B cell (primary cell): ENCODE results near the gene RPS14. TPM values are rescaled to one million over a fixed set of nuclear protein-coding genes. Genes with fewer than 3 reads are reported as not detected.

ENCODE experiments used
- ATAC-seq: fragments of 200-7000 bp; cut with Tn5 transposase; one replicate; pipeline ENCODE4 v1.10.0; 2021; ENCODE audit warnings: low read depth, mild to moderate bottlenecking, moderate number of reproducible peaks, moderate library complexity
- CTCF ChIA-PET: fragments of 350-600 bp; sonication (Branson Sonifier 250); formaldehyde crosslinking; loops from one replicate; lab custom pipeline; 2021; ENCODE audit warnings: antibody characterized with exemption, inconsistent platforms; lab: Charles Lee
- POLR2A ChIA-PET: fragments of 350-600 bp; sonication (Branson Sonifier 250); formaldehyde crosslinking; loops from one replicate; lab custom pipeline; 2021; ENCODE audit warnings: antibody characterized with exemption; lab: Charles Lee
- DNase-seq: peaks from one replicate; pipeline ENCODE4 v3.0.0; 2013
- H2AFZ ChIP-seq: 2 replicates; pipeline ENCODE4 v1.6.1; 2012; ENCODE audit warnings: mild to moderate bottlenecking, low read depth, low read length; ENCODE audit not compliant: insufficient read depth, poor library complexity, severe bottlenecking
- H3K27ac ChIP-seq, 2 donors: 1 replicate in 1 of 2; 2 replicates in 1 of 2; pipeline ENCODE4 v1.5.1; 2012 to 2013; ENCODE audit warnings: low read length in 2 of 2, mild to moderate bottlenecking in 2 of 2, moderate library complexity in 1 of 2
- H3K27me3 ChIP-seq, 4 experiments: fragments of 200-600 bp in 1 of 4; sonication (generic) in 1 of 4; replicated peaks in 1 of 4; 1 replicate in 2 of 4; 2 replicates in 2 of 4; pipeline versions ENCODE4 v1.6.1 to v1.7.0; 2013 to 2016; ENCODE audit warnings: low read length in 3 of 4, mild to moderate bottlenecking in 2 of 4, mixed read lengths in 1 of 4, moderate library complexity in 1 of 4; ENCODE audit not compliant: insufficient read depth in 4 of 4, control insufficient read depth in 3 of 4; ENCODE audit errors: control extremely low read depth in 1 of 4
- H3K36me3 ChIP-seq, 2 experiments: replicated peaks in 1 of 2; 1 replicate in 1 of 2; 2 replicates in 1 of 2; pipeline versions ENCODE4 v1.6.1 to v1.7.1; 2013; ENCODE audit warnings: low read length in 1 of 2; ENCODE audit not compliant: insufficient read depth in 2 of 2, control insufficient read depth in 1 of 2; ENCODE audit errors: control extremely low read depth in 1 of 2, extremely low read depth in 1 of 2
- H3K4me1 ChIP-seq, 2 donors: fragments of 200-600 bp in 1 of 2; sonication (generic) in 1 of 2; 1 replicate in 1 of 2; 2 replicates in 1 of 2; pipeline versions ENCODE4 v1.5.1 to v1.6.1; 2013 to 2017; ENCODE audit warnings: low read length in 2 of 2; ENCODE audit not compliant: control insufficient read depth in 2 of 2, insufficient read depth in 2 of 2
- H3K4me2 ChIP-seq: replicated peaks from 2 replicates; pipeline ENCODE3; 2012; ENCODE audit warnings: mild to moderate bottlenecking, low read depth, low read length; ENCODE audit not compliant: poor library complexity, severe bottlenecking
- H3K4me3 ChIP-seq, 5 experiments: fragments of 200-600 bp in 1 of 5; sonication (generic) in 1 of 5; 1 replicate in 3 of 5; 2 replicates in 2 of 5; pipeline versions ENCODE4 v1.5.1 to v1.7.0; 2011 to 2016; ENCODE audit warnings: low read length in 4 of 5, mild to moderate bottlenecking in 4 of 5, low read depth in 2 of 5, control low read depth in 1 of 5, moderate library complexity in 1 of 5; ENCODE audit not compliant: insufficient read depth in 1 of 5; ENCODE audit errors: control extremely low read depth in 1 of 5, extremely low read depth in 1 of 5
- H3K79me2 ChIP-seq: fragments of 200-600 bp; sonication (generic); one replicate; pipeline ENCODE4 v1.6.0; 2016; ENCODE audit warnings: low read length; ENCODE audit not compliant: control insufficient read depth, insufficient read depth
- H3K9ac ChIP-seq: fragments of 200-600 bp; sonication (generic); 2 replicates; pipeline ENCODE4 v1.6.1; 2017; ENCODE audit warnings: mild to moderate bottlenecking, low read length, moderate library complexity
- H3K9me3 ChIP-seq, 3 donors: one replicate each; pipeline versions ENCODE4 v1.6.1 to v1.7.1; 2013; ENCODE audit warnings: low read length in 2 of 3; ENCODE audit not compliant: control insufficient read depth in 2 of 3, insufficient read depth in 1 of 3; ENCODE audit errors: control extremely low read depth in 1 of 3
- H4K20me1 ChIP-seq: 2 replicates; pipeline ENCODE4 v1.6.0; 2012; ENCODE audit warnings: mild to moderate bottlenecking, low read length; ENCODE audit not compliant: insufficient read depth, control insufficient read depth, poor library complexity, severe bottlenecking
- H3K27ac Mint-ChIP-seq: one replicate; pipeline ENCODE4 v1.8.0; 2021; ENCODE audit warnings: mixed read lengths
- H3K27me3 Mint-ChIP-seq: one replicate; pipeline ENCODE4 v1.8.0; 2021; ENCODE audit warnings: mixed read lengths
- H3K4me1 Mint-ChIP-seq: one replicate; pipeline ENCODE4 v1.8.0; 2021; ENCODE audit warnings: mixed read lengths
- H3K4me3 Mint-ChIP-seq: one replicate; pipeline ENCODE4 v1.8.0; 2021; ENCODE audit warnings: mixed read lengths
- H3K9me3 Mint-ChIP-seq: one replicate; pipeline ENCODE4 v1.8.0; 2022; ENCODE audit warnings: mixed read lengths; ENCODE audit not compliant: insufficient read depth
- CTCF ChIP-seq: fragments of 200-600 bp; IDR thresholded peaks from one replicate; pipeline ENCODE4 v1.8.0; 2022; ENCODE audit warnings: antibody characterized with exemption, mild to moderate bottlenecking
- EZH2 ChIP-seq: IDR thresholded peaks from 2 replicates; pipeline ENCODE4 v1.6.1; 2012; ENCODE audit warnings: borderline replicate concordance, low read depth, mild to moderate bottlenecking, moderate library complexity, low read length; ENCODE audit not compliant: insufficient read depth, poor library complexity, severe bottlenecking
- WGBS: methylation state at CpG from one replicate; pipeline ENCODE4 v1.1.5; 2013; ENCODE audit warnings: missing lambda C conversion rate; ENCODE audit not compliant: insufficient coverage; 5-methylcytosine and 5-hydroxymethylcytosine counted together
- intact Hi-C: fragments of 100-400 bp; cut with micrococcal nuclease; formaldehyde crosslinking; loops from one replicate; pipeline ENCODE4 v1.10.0; 2022
- polyA plus RNA-seq: library from polyadenylated mRNA; depleted of rRNA; stranded (reverse); fragments of >200 nt; gene quantifications from 2 replicates; pipeline ENCODE4 v1.2.3, GENCODE V29; 2012
- total RNA-seq, 2 donors: library from RNA; stranded (reverse); fragments of 120-200 nt in 1 of 2; gene quantifications; 1 replicate in 1 of 2; 2 replicates in 1 of 2; pipeline versions ENCODE4 v1.2.3 to v1.2.4, GENCODE V29; 2013 to 2022

The RPS14 gene
- total and polyA plus RNA-seq, 2 donors (not counting 1 experiment from before 2014, with no cell fraction given), result 3,740 to 6,881 TPM

- ATAC-seq, result peak; percentile 4
- intact Hi-C loops, result loop anchor here (1.0 to 10.0 kb wide), 7 partner anchors 12 to 1362 kb away; partner anchors contain the start of genes G3BP1, RPS14, SLC26A2 and TCOF1
- H3K4me1 Mint-ChIP-seq, result peaks cover 68% of the 10 kb centered on the region
These were observed 39.7 kb downstream of the RPS14 start for GRCh38 chr5:150409638-150410523.

More at GRCh38 chr5:150409638-150410523, 39.7 kb downstream of the RPS14 start:
- Histone ChIP-seq H3K9me3 (peaks cover 0 to 3% (median 0%) of the 10 kb centered on the region in 3 donors), H4K20me1 (peaks cover 76% of the 10 kb centered on the region), H3K79me2 (peaks cover 82% of the 10 kb centered on the region), H3K27me3 (no peaks in the 10 kb centered on the region), H3K4me1 (peaks cover 52 to 66% of the 10 kb centered on the region in 2 donors), H3K9ac (peak overlapping the region; percentile 100), H2AFZ (no peak overlapping the region), H3K4me3 (peak overlapping the region; percentile 78 to 100 (median 94)), H3K36me3 (peaks cover 7 to 75% of the 10 kb centered on the region in 2 experiments), H3K4me2 (peak overlapping the region; percentile 96), H3K27ac (peak overlapping the region; percentile 99 to 100)
- Mint-ChIP-seq H3K9me3 (no peaks in the 10 kb centered on the region), H3K4me3 (peak overlapping the region; percentile 95), H3K27ac (peak overlapping the region; percentile 99), H3K27me3 (no peaks in the 10 kb centered on the region)
- DNase-seq, result peak; percentile 81
- ChIA-PET POLR2A (interaction anchor here (0.6 to 9.6 kb wide), 9 partner anchors 10 to 733 kb away, joined by 3 to 387 read pairs (median 4); partner anchors contain the start of gene RPS14), CTCF (interaction anchor here (0.7 to 5.3 kb wide), 11 partner anchors 10 to 52 kb away, joined by 3 to 111 read pairs (median 4); partner anchors contain the start of gene RPS14)
- 0% methylated on average over 8 of the region's 15 CpGs for WGBS
- no peak for TF ChIP-seq CTCF
- TF ChIP-seq EZH2, result no peak
